NCI-H345 (cell line): ENCODE results near the gene IWS1.
A peak's percentile ranks its signal among the peaks of the same experiment; 100 is the strongest.
"Not testable (repeated sequence)": the region's sequence is repeated elsewhere in the genome, so short reads cannot be mapped to it uniquely, and the experiment has no call there.

ENCODE experiments used
- DNase-seq: peaks from one replicate; lab custom pipeline; 2025; lab: John Stamatoyannopoulos, UW

The IWS1 gene

GRCh38 chr2:127560201-127560930 lies 34.1 kb upstream of the IWS1 start:
- no peak for DNase-seq

DNA sequence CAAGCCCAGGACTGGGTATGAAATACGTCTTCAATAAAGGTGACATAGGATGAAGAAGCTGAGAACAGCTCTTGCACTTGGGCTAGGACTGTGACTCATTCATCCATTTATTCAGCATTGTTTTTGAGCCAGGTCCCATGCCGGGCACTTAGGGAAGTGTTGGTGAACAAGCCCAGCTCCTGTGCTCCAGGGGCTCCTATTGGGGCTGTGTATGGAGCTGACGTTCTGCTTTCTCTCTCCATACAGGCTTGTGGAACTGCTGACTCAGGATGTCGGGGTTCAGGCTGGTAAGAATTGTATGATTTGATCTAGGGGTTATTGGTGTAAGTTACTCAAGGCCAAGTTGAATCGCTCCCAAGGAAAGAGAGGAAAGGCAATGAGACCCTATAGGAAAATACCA lies 33.2 kb upstream of the IWS1 start:
- DNase-seq: no peak

- DNase-seq: no peak
Observed at GRCh38 chr2:127558911-127559310, 32.6 kb upstream of the IWS1 start.

DNA sequence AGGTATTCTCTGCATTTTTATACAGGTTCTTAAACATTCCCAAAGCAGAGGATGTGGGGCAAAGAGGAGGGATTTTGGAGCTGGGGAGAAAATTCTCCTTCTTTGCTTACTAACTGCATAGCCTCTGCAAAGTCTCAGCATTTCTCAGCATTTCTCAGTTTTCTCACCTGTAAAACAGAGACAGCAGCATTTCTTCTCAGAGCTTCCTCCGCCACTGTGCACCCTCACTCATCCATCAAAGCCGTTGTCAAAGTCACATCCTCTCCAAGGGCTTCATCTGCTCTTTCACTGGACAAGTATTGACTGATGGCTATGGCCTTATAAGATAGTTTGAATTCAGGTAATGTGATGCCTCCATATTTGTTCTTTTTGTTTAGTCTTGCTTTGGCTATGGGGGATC lies 26.6 kb upstream of the IWS1 start:
- DNase-seq: no peak

GRCh38 chr2:127552336-127552735 lies 26.0 kb upstream of the IWS1 start:
- DNase-seq: no peak

DNA sequence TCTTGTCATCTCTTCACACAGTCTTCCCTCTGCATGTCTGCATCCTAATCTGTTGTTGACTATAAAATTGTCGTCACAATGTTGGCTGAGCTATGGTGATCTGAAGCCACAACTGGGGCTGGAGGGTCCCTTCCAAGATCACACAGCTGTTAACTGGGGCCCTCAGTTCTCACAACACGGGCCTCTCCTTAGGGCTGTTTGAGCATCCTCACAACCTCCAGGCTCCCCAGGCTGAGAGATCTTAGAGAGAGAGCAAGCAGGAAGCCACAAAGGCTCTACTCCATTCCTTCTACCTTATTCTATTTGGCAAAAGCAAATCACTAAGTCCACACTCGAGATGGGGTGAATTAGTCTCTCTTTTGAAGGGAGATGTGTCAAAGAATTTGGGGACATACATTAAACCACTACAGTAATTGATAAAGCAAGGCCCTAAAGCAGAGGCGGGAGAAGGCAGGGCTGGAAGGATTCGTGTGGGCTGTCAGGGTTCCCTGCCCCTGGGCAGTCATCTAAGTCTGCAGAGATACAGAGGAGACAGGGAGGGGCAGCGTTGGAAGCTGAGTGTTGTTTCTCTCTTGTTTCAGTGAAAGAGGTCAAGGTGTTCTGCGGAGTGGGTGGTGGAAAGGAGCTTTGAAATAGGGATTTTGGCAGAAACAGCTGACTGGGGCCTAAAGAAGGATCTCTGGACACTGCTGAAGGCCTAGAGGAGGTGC lies 25.1 kb upstream of the IWS1 start:
- no peak for DNase-seq

- DNase-seq: no peak
Observed at GRCh38 chr2:127546797-127547196, 20.5 kb upstream of the IWS1 start.

- DNase-seq: no peak
Observed at GRCh38 chr2:127545796-127546195, 19.5 kb upstream of the IWS1 start.

DNA sequence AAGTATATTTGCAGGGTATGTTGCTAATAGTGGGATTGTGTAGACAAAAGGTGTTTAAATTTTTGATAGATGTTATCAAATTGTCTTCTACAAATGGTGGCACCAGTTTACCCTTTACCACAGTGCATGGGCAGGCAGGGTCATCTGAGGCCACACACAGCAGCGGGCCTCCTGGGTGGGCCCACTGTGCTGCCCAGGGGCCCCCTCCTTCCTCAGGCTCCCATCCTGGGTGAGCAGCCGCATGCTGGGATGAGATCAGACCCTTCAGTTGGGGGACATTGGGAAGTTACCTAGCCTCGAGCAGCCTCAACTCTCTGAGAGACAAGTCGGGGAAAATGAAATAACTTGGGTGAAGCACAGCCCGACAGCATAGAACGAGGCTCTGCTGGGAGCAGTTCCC lies 18.9 kb upstream of the IWS1 start:
- no peak for DNase-seq

- peak; percentile 16 for DNase-seq
Observed at GRCh38 chr2:127543013-127543501, 16.8 kb upstream of the IWS1 start.

DNA sequence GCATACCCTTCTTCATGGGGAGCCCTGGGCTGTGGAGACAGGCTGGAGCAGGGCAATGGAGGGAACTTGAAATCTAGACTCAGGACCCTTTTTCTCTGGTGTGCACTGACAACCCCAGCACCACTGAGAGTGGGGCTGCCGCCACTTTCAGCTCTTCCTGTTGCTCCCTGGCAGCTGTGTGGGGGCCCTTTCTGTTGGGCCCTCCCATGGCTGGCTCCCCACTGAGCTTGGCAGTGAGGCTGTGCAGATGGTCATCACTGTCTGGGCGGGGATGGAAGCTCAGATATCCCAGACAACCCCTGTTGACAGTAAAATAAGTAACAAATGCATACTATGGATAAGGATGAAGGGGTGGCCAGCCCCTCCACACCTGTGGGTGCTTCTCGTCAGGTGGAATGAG lies 15.9 kb upstream of the IWS1 start:
- no peak for DNase-seq

- DNase-seq: no peak
Observed at GRCh38 chr2:127541809-127542208, 15.5 kb upstream of the IWS1 start.

GRCh38 chr2:127537644-127538043 lies 11.4 kb upstream of the IWS1 start:
- DNase-seq: no peak

- no peak for DNase-seq
Observed at GRCh38 chr2:127536707-127537541, 10.6 kb upstream of the IWS1 start.

DNA sequence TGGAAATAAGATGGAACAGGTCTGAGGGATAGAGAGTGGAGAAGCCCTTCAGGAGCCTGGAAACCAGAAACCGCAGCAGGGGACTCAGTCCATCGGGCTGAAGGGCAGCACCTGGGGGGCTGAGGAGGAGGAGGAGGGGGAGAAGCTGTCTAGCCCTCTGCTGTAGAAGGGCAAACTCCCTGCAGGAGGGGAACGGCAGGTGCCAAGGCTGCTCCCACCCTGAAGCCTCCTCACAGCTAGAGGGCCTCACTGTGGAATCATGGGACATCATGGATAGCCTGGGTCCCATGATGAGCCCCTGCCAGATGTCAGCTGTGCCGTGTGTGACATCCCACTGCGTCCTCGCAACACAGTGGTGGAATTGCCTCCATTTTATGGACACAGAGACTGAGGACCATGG lies 9.6 kb upstream of the IWS1 start:
- no peak for DNase-seq

GRCh38 chr2:127535422-127535901 lies 9.2 kb upstream of the IWS1 start, which contains the start of gene MYO7B:
TSS of gene MYO7B (plus strand) at chr2:127535683. CDS start at chr2:127559723, 24,040 bp downstream.
- peak; percentile 59 for DNase-seq

DNA sequence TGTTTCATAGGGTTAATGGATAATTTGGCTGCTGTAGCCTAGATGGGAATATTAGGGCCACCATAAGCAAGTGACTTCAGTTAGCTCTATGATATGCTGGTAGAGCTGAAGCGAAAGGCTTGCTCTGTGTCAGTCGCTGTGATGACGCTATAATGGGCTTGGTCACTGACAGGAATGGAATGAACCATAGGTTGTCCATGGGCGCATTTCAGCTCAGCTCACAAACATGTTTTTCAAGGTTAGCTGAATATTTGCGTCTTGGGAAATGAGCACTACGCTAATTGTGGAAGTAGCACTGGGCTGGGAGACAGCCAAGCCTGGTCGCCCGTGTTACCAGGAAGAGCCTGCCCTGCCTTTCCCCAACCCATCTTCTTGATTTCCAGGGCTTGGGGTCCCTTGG lies 6.0 kb upstream of the IWS1 start:
- DNase-seq: no peak

DNA sequence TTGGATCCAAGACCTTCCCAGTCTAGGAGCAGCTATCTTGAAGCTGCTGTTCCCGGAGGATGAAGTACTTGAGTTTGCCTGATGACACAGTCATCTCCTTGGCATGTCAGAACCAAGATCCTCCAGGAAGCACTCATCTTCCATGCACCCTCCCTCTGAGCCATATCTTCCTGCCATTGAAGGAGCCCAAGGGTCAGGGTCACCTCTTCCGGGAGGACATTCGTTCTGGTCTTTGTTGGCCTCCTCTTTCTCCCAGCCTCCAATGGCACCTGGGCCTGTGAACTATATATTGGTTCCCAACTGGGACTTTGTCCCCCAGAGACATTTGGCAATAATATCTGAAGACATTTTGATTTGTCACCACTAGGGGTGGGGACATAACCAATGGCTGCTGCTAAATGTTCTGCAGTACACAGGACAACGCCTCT lies 4.9 kb upstream of the IWS1 start:
- DNase-seq: no peak

GRCh38 chr2:127530245-127531140 lies 4.2 kb upstream of the IWS1 start:
- no peak for DNase-seq

DNA sequence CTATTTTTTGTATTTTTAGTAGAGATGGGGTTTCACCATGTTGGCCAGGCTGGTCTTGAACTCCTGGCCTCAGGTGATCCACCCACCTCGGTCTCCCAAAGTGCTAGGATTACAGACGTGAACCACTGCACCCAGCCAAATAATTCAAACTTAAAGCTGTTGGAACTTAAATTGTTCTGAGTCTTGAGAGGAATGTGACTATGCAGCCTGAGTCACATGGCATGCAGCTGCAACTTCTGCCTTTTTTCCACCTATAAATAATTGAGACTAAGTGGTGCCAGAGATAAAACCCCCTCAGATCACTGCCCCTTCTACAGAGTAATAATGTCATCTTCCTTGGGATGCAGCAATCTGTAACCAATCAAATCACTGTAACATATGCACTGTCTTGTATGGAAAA lies 3.1 kb upstream of the IWS1 start:
- DNase-seq: not testable (repeated sequence)

DNA sequence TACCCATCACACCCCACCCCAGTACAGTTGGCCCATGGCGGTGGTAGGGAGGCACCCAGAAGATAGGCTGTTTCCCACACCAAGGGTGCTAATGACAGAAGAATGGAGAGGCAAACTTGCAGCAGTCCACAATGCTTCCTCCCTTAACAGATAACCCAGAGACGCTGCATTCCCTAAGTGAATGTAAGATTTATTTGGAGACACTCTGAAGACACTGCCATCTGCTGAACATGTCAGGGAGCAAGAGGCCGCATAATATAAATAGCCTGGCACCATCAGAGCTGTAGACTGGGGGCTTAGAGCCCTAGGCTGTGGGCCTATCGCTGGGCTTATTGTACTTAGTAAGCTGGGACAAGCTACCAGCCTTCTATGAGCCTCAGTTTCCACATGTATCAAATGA lies 2.2 kb upstream of the IWS1 start:
- no peak for DNase-seq
